HEK293T (cell line): ENCODE data around the gene DPH2.

Experiments used
- CTCF ChIA-PET: fragments of 350-600 bp; formaldehyde crosslinking; extraction: SDS; loops from one replicate; lab custom pipeline; 2021; ENCODE audit warnings: antibody characterized with exemption, inconsistent platforms; lab: Yijun Ruan, JAX
- POLR2A ChIA-PET: fragments of 350-600 bp; formaldehyde crosslinking; extraction: SDS; loops from one replicate; lab custom pipeline; 2020; ENCODE audit warnings: antibody characterized with exemption, inconsistent platforms; lab: Yijun Ruan, JAX
- DNase-seq: peaks from one replicate; pipeline ENCODE4 v3.0.0; 2012; ENCODE audit warnings: mixed read lengths; ENCODE audit errors: extremely low spot score
- ARNT ChIP-seq: fragments of 450-650 bp; IDR thresholded peaks from 2 replicates; pipeline ENCODE4 v1.6.1; 2017; ENCODE audit warnings: mild to moderate bottlenecking
- BHLHE40 ChIP-seq: fragments of 450-650 bp; IDR thresholded peaks from 2 replicates; pipeline ENCODE4 v1.6.1; 2016; ENCODE audit warnings: mild to moderate bottlenecking, moderate library complexity, borderline replicate concordance
- CTBP1 ChIP-seq: fragments of 450-650 bp; IDR thresholded peaks from 2 replicates; pipeline ENCODE4 v1.6.1; 2016; ENCODE audit warnings: borderline replicate concordance
- ELF4 ChIP-seq: fragments of 450-650 bp; IDR thresholded peaks from 2 replicates; pipeline ENCODE4 v1.6.1; 2017; ENCODE audit warnings: antibody characterized with exemption
- FOXA1 ChIP-seq: fragments of 450-650 bp; IDR thresholded peaks from 2 replicates; pipeline ENCODE4 v1.6.1; 2016; ENCODE audit warnings: mild to moderate bottlenecking
- FOXK2 ChIP-seq: fragments of 450-650 bp; IDR thresholded peaks from 2 replicates; pipeline ENCODE4 v1.6.1; 2016; ENCODE audit warnings: mild to moderate bottlenecking
- FOXM1 ChIP-seq: fragments of 450-650 bp; IDR thresholded peaks from 2 replicates; pipeline ENCODE4 v1.6.1; 2017; ENCODE audit warnings: mild to moderate bottlenecking, borderline replicate concordance
- HDGF ChIP-seq: fragments of 450-650 bp; IDR thresholded peaks from 2 replicates; pipeline ENCODE4 v1.6.1; 2017; ENCODE audit warnings: antibody characterized with exemption, borderline replicate concordance
- L3MBTL2 ChIP-seq: fragments of 450-650 bp; conservative IDR thresholded peaks from 2 replicates; pipeline ENCODE4 v1.6.1; 2016; ENCODE audit warnings: mild to moderate bottlenecking
- LEF1 ChIP-seq: fragments of 450-650 bp; IDR thresholded peaks from 2 replicates; pipeline ENCODE4 v1.6.1; 2017; ENCODE audit warnings: mild to moderate bottlenecking, borderline replicate concordance
- NFRKB ChIP-seq: fragments of 450-650 bp; IDR thresholded peaks from 2 replicates; pipeline ENCODE4 v1.6.1; 2016; ENCODE audit warnings: mild to moderate bottlenecking, moderate library complexity
- PKNOX1 ChIP-seq: fragments of 450-650 bp; IDR thresholded peaks from 2 replicates; pipeline ENCODE4 v1.6.1; 2016
- SP1 ChIP-seq: fragments of 450-650 bp; IDR thresholded peaks from 2 replicates; pipeline ENCODE4 v1.6.1; 2017
- SUZ12 ChIP-seq: fragments of 450-650 bp; IDR thresholded peaks from 2 replicates; pipeline ENCODE4 v1.6.1; 2016; ENCODE audit warnings: mild to moderate bottlenecking
- TARDBP ChIP-seq: fragments of 450-650 bp; IDR thresholded peaks from 2 replicates; pipeline ENCODE4 v1.6.1; 2016
- ZNF384 ChIP-seq: fragments of 450-650 bp; IDR thresholded peaks from 2 replicates; pipeline ENCODE4 v1.6.1; 2016

Gene DPH2

GRCh38 chr1:43958351-43959255, 11.2 kb upstream of the DPH2 start:
- POLR2A ChIA-PET, result interaction anchor here (0.6 to 1.3 kb wide), 2 partner anchors 10 to 11 kb away, joined by 3 to 4 read pairs; partner anchors contain the start of gene IPO13
- CTCF ChIA-PET, result no interaction called here
- TF ChIP-seq HDGF (no peak), CTBP1 (no peak), NFRKB (no peak), SP1 (no peak), FOXA1 (no peak), ARNT (no peak)
- no peak for DNase-seq

DNA sequence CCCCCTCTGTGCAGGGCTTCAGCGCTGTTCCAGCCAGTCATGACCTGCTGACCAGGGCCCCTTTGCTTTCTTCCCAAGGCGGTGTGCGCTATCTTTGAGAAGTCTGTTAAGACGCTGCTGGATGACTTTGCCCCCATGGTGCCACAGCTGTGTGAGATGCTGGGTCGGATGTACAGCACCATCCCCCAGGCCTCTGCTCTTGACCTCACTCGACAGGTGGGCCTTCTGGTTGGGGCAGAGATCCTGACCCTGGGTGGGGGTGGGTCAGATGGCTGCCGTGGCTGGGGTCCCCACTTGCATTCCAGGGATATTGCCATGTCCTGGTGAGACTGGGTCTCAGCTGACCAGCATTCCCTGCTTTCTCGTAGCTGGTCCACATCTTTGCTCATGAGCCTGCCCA, 9.0 kb upstream of the DPH2 start:
- CTCF ChIA-PET, result no interaction called here
- POLR2A ChIA-PET, result no interaction called here
- TF ChIP-seq SUZ12, result no peak
- TF ChIP-seq PKNOX1, result no peak
- TF ChIP-seq FOXM1, result no peak
- TF ChIP-seq LEF1, result no peak
- TF ChIP-seq CTBP1, result no peak
- no peak for TF ChIP-seq BHLHE40
- no peak for TF ChIP-seq ARNT
- TF ChIP-seq ZNF384, result no peak
- no peak for TF ChIP-seq FOXK2
- no peak for TF ChIP-seq NFRKB
- no peak for TF ChIP-seq ELF4
- TF ChIP-seq L3MBTL2, result no peak
- TF ChIP-seq SP1, result no peak
- no peak for TF ChIP-seq HDGF
- TF ChIP-seq FOXA1, result no peak
- no peak for TF ChIP-seq TARDBP
- no peak for DNase-seq

- ChIA-PET CTCF (no interaction called here), POLR2A (no interaction called here)
- TF ChIP-seq BHLHE40 (no peak), L3MBTL2 (no peak), ZNF384 (no peak), LEF1 (no peak), SUZ12 (no peak), ARNT (no peak), FOXK2 (no peak), NFRKB (no peak), TARDBP (no peak), HDGF (no peak), FOXA1 (no peak)
Measured at GRCh38 chr1:43961692-43962091, 8.1 kb upstream of the DPH2 start.

DNA sequence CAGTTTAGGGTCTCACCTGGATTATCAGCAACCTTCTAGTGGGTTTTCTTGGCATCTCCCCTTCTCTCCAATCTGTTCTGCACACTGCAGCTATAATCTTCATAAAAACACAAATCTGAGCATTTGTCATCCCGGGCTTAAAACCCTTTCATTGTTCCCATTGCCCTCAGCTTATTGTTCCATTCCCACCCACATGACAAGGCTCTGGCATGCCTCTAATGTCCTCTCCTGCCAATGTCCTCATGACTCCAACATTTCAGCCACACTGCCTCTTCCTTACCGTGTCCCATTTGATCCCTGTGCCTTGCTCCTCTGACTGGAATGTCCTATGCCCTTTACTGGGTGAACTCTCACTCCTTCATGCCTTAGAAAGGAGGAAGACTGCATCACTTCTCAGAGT, 7.5 kb upstream of the DPH2 start:
- no peak for DNase-seq
- TF ChIP-seq BHLHE40, result no peak
- no peak for TF ChIP-seq L3MBTL2
- no peak for TF ChIP-seq FOXK2
- TF ChIP-seq SP1, result no peak
- TF ChIP-seq ZNF384, result no peak
- TF ChIP-seq CTBP1, result no peak
- no peak for TF ChIP-seq SUZ12
- no peak for TF ChIP-seq FOXM1
- TF ChIP-seq FOXA1, result no peak
- no peak for TF ChIP-seq PKNOX1
- CTCF ChIA-PET, result no interaction called here
- POLR2A ChIA-PET, result no interaction called here

More at GRCh38 chr1:43961692-43962091, 8.1 kb upstream of the DPH2 start:
- no peak for DNase-seq

GRCh38 chr1:43963006-43963405, 6.8 kb upstream of the DPH2 start:
- TF ChIP-seq FOXA1 (no peak), SP1 (no peak), BHLHE40 (no peak), ELF4 (no peak), L3MBTL2 (no peak), LEF1 (no peak), ZNF384 (no peak), ARNT (no peak), HDGF (no peak), CTBP1 (no peak), SUZ12 (no peak), NFRKB (no peak), FOXM1 (no peak), FOXK2 (no peak), TARDBP (no peak)
- POLR2A ChIA-PET, result interaction anchor here (1.3 kb wide), 1 partner anchor 10 kb away, joined by 4 read pairs; no protein-coding TSS in a partner anchor
- CTCF ChIA-PET, result no interaction called here
- DNase-seq, result no peak

DNA sequence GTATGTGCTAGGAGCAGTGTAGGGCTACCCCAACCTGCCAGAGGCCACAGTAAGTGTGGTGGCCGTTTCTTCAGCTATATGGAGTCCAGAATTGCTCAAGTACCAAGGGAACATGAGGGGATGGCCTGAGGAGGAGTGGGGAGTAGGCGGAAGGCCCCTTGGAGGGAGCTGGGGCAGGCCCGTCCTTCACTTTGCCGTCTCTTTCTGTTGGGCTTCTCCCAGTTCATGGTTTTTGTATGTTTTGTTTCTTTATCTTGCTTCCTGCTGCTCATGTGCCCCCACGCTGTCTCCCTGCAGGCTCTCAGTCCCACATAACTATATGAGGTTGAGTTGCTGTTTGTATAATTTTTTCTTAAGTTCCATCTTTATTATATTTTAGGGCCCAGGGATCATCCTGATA, 5.9 kb upstream of the DPH2 start:
- CTCF ChIA-PET, result no interaction called here

More for the DNA sequence above, 5.9 kb upstream of the DPH2 start:
- TF ChIP-seq HDGF (no peak), L3MBTL2 (no peak), SP1 (no peak), ELF4 (no peak)
- DNase-seq, result no peak
- POLR2A ChIA-PET, result interaction anchor here (0.7 to 1.3 kb wide), 2 partner anchors 9 to 11 kb away, joined by 4 read pairs; no protein-coding TSS in a partner anchor
